Loucy (cell line): ENCODE results near the gene MB.
A peak's percentile ranks its signal among the peaks of the same experiment; 100 is the strongest.

Experiments
- H2AFZ ChIP-seq: fragments of 200-600 bp; sonication (generic); 2 replicates; pipeline ENCODE4 v1.6.0; 2016; ENCODE audit warnings: antibody characterized with exemption, mild to moderate bottlenecking, low read length, moderate library complexity
- H3F3A ChIP-seq: fragments of 200-600 bp; 2 replicates; pipeline ENCODE4 v1.6.0; 2016; ENCODE audit warnings: antibody characterized with exemption, low read depth, mild to moderate bottlenecking
- H3K27me3 ChIP-seq: fragments of 200-600 bp; sonication (generic); 2 replicates; pipeline ENCODE4 v1.6.1; 2014; ENCODE audit warnings: low read length, mild to moderate bottlenecking; ENCODE audit not compliant: insufficient read depth, poor library complexity, severe bottlenecking
- H3K36me3 ChIP-seq: fragments of 200-600 bp; sonication (generic); 2 replicates; pipeline ENCODE4 v1.6.1; 2016; ENCODE audit warnings: low read length; ENCODE audit not compliant: insufficient read depth
- H3K4me1 ChIP-seq: fragments of 200-600 bp; sonication (generic); 2 replicates; pipeline ENCODE4 v1.5.1; 2014; ENCODE audit warnings: low read length, mild to moderate bottlenecking; ENCODE audit not compliant: insufficient read depth, poor library complexity, severe bottlenecking
- H3K4me2 ChIP-seq: fragments of 200-600 bp; sonication (generic); 2 replicates; pipeline ENCODE4 v1.6.0; 2014; ENCODE audit warnings: antibody characterized with exemption, low read length, low read depth, mild to moderate bottlenecking; ENCODE audit not compliant: poor library complexity, severe bottlenecking
- H3K4me3 ChIP-seq: fragments of 200-600 bp; sonication (generic); 2 replicates; pipeline ENCODE4 v1.5.1; 2014; ENCODE audit warnings: low read length, mild to moderate bottlenecking, mixed read lengths; ENCODE audit not compliant: poor library complexity, severe bottlenecking
- H3K79me2 ChIP-seq: fragments of 200-600 bp; sonication (generic); 2 replicates; pipeline ENCODE4 v1.6.1; 2014; ENCODE audit warnings: low read length; ENCODE audit not compliant: insufficient read depth
- H3K9ac ChIP-seq: fragments of 200-600 bp; sonication (generic); 2 replicates; pipeline ENCODE4 v1.6.0; 2014; ENCODE audit warnings: mild to moderate bottlenecking, low read depth, low read length, moderate library complexity; ENCODE audit not compliant: poor library complexity, severe bottlenecking
- H3K9me2 ChIP-seq: fragments of 200-600 bp; sonication (generic); replicated peaks from 2 replicates; pipeline ENCODE4 v1.6.1; 2016; ENCODE audit warnings: low read depth, low read length, mixed read lengths
- H3K9me3 ChIP-seq: fragments of 200-600 bp; sonication (generic); 2 replicates; pipeline ENCODE4 v1.6.1; 2014; ENCODE audit warnings: mild to moderate bottlenecking, antibody characterized with exemption, low read length, low read depth; ENCODE audit not compliant: insufficient read depth
- H4K20me1 ChIP-seq: fragments of 200-600 bp; sonication (generic); 2 replicates; pipeline ENCODE4 v1.6.0; 2014; ENCODE audit warnings: antibody characterized with exemption, low read length, mild to moderate bottlenecking; ENCODE audit not compliant: insufficient read depth, poor library complexity, severe bottlenecking
- CTCF ChIP-seq: fragments of 200-600 bp; sonication (generic); conservative IDR thresholded peaks from 2 replicates; pipeline ENCODE4 v1.5.1; 2014; ENCODE audit warnings: mild to moderate bottlenecking, antibody characterized with exemption, low read length
- EZH2phosphoT487 ChIP-seq: fragments of 200-600 bp; IDR thresholded peaks from 2 replicates; pipeline ENCODE4 v1.6.1; 2018; ENCODE audit warnings: antibody characterized with exemption, mild to moderate bottlenecking, moderate library complexity, borderline replicate concordance

The MB gene

GRCh38 chr22:35634943-35635540 lies 17.9 kb upstream of the MB start:
- H3K4me2 ChIP-seq, result no peak overlapping the region
- H3K4me1 ChIP-seq, result peaks cover 21% of the 10 kb centered on the region
- H3K9ac ChIP-seq, result no peak overlapping the region
- H3F3A ChIP-seq, result peaks cover 6% of the 10 kb centered on the region; the same call in 1 of the 2 replicates
- H3K4me3 ChIP-seq, result no peak overlapping the region
- H3K9me2 ChIP-seq, result no peaks in the 10 kb centered on the region
- H4K20me1 ChIP-seq, result no peaks in the 10 kb centered on the region
- H3K27me3 ChIP-seq, result no peaks in the 10 kb centered on the region
- TF ChIP-seq EZH2phosphoT487 (no peak), CTCF (no peak)
- H3K36me3 ChIP-seq, result no peaks in the 10 kb centered on the region
- no peaks in the 10 kb centered on the region for H3K9me3 ChIP-seq
- no peaks in the 10 kb centered on the region for H3K79me2 ChIP-seq
- H2AFZ ChIP-seq, result no peak overlapping the region

- H4K20me1 ChIP-seq, result no peaks in the 10 kb centered on the region
- peaks cover 29% of the 10 kb centered on the region for H3K4me1 ChIP-seq
- H2AFZ ChIP-seq, result peak overlapping the region; percentile 87
- H3K9ac ChIP-seq, result no peak overlapping the region
- H3K4me3 ChIP-seq, result no peak overlapping the region
- no peaks in the 10 kb centered on the region for H3K9me2 ChIP-seq
- TF ChIP-seq CTCF (no peak), EZH2phosphoT487 (no peak)
- no peaks in the 10 kb centered on the region for H3K79me2 ChIP-seq
- H3K27me3 ChIP-seq, result no peaks in the 10 kb centered on the region
- no peaks in the 10 kb centered on the region for H3K36me3 ChIP-seq
- peaks cover 11% of the 10 kb centered on the region for H3F3A ChIP-seq
- peak overlapping the region; percentile 15 for H3K4me2 ChIP-seq
- no peaks in the 10 kb centered on the region for H3K9me3 ChIP-seq
Observed at GRCh38 chr22:35634015-35634414, 16.9 kb upstream of the MB start.

- Histone ChIP-seq H3F3A (peaks cover 11% of the 10 kb centered on the region), H3K36me3 (no peaks in the 10 kb centered on the region), H3K4me1 (peaks cover 29% of the 10 kb centered on the region), H4K20me1 (no peaks in the 10 kb centered on the region), H2AFZ (no peak overlapping the region), H3K27me3 (no peaks in the 10 kb centered on the region), H3K9ac (no peak overlapping the region), H3K9me2 (no peaks in the 10 kb centered on the region), H3K9me3 (no peaks in the 10 kb centered on the region), H3K4me3 (no peak overlapping the region), H3K79me2 (no peaks in the 10 kb centered on the region), H3K4me2 (no peak overlapping the region)
- no peak for TF ChIP-seq CTCF
- no peak for TF ChIP-seq EZH2phosphoT487
Observed at GRCh38 chr22:35633520-35633919, 16.4 kb upstream of the MB start.
